GM21528 (cell line): ENCODE results near the gene PGGHG.
"Not testable (repeated sequence)": the region's sequence is repeated elsewhere in the genome, so short reads cannot be mapped to it uniquely, and the experiment has no call there.

Experiments used
- ATAC-seq: cut with Tn5 transposase; IDR thresholded peaks from one replicate; pipeline ENCODE4 v1.9.1; 2021; ENCODE audit warnings: mild to moderate bottlenecking, moderate library complexity; ENCODE audit not compliant: unreplicated experiment, low FRiP score

PGGHG gene

GRCh38 chr11:284105-285020 lies 4.6 kb upstream of the PGGHG start:
- ATAC-seq, result no peak

DNA sequence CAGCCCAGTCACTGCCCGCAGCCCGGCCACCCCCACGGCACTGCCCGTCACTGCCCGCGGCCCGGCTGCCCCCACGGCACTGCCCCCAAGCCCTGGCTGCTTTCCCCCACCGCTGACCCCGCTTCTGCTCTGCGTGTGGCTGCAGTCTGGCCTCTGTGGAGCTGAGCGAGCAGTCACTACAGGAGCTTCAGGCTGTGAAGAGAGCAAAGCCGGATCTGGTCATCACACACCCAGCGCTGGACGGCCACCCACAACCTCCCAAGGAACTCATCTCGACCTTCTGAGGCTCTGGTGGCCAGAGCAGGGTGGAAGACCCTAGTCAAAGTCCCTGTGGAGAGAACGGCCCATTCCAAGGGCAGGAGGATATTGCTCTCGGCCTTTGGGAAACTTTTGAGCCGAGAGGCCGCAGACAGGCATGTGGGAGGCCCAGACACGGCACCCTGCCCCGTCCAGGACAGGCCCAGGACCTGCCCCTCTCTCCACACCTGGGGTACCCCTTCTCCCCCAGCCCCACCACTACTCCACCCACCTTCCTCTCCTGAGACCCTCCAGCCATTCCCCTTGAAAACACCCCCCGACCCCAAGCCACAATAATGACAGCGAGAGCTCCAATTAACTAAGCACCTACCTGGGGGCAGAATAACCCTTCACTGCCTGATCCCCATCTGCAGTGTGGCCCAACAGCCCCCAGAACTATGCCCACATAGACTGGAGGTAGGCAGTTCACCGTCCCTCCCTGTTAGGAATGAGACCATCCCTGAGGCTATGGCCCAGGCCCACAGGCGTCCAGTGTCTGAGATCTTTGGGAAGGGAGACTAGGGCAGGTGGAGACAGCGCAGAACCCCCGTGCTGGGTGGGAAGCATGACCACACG lies 3.7 kb upstream of the PGGHG start:
- no peak for ATAC-seq

GRCh38 chr11:285894-286220 lies 3.1 kb upstream of the PGGHG start:
- no peak for ATAC-seq

DNA sequence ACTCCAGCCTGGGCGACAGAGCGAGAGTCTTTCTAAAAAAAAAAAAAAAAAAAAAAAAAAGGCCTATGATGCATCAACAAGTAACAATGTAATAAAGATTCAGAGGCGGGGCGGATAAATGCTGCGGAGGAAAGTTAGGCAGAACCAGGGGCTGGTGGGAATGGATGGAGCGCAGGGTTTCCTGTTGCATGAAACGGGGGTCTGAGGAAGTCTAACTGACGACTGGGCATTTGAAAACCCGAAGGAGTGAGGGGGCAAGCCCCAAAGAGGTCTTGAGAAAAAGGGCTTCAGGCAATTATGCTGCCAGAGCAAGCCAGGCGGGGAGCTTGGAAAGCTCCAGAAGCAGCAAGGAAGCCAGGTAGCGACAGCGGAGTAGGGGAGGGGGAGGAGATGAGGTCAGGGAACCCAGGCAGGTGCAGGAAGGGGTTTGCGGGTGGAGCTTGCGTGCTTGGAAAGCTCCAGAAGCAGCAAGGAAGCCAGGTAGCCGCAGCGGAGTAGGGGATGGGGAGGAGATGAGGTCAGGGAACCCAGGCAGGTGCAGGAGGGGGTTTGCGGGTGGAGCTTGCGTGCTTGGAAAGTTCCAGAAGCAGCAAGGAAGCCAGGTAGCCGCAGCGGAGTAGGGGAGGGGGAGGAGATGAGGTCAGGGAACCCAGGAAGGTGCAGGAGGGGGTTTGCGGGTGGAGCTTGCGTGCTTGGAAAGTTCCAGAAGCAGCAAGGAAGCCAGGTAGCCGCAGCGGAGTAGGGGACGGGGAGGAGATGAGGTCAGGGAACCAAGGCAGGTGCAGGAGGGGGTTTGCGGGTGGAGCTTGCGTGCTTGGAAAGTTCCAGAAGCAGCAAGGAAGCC lies 1.7 kb upstream of the PGGHG start:
- not testable (repeated sequence) for ATAC-seq

- no peak for ATAC-seq
Measured at GRCh38 chr11:287821-288477, 977 bp upstream of the PGGHG start.

GRCh38 chr11:289398-289711 lies 429 bp downstream of the PGGHG start:
- no peak for ATAC-seq

- no peak for ATAC-seq
Measured at GRCh38 chr11:289712-290620, 1.0 kb downstream of the PGGHG start.

DNA sequence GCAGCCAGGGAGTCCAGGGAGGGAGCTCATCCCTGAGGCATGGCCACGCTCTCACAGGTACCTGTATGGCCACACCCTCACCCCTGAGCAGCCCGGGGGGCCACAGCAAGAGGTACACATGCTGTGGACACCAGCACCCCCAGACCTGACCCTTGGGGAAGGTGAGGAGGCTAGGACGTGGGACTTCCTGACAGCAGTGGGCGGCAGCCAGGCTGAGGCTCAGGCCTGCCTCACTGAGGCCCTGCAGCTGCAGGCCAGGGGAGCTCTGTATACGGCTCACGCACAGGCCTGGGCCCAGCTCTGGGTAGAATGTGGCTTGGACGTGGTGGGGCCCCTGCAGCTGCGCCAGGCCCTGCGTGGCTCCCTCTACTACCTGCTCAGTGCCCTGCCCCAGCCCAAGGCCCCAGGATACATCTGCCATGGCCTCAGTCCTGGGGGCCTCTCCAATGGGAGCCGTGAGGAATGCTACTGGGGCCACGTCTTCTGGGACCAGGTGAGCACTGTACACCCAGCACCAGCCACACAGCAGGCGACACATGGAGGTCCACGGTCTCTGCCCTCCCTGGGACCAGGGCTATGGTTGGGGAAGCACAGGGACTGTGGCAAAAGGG lies 1.8 kb downstream of the PGGHG start:
- no peak for ATAC-seq

DNA sequence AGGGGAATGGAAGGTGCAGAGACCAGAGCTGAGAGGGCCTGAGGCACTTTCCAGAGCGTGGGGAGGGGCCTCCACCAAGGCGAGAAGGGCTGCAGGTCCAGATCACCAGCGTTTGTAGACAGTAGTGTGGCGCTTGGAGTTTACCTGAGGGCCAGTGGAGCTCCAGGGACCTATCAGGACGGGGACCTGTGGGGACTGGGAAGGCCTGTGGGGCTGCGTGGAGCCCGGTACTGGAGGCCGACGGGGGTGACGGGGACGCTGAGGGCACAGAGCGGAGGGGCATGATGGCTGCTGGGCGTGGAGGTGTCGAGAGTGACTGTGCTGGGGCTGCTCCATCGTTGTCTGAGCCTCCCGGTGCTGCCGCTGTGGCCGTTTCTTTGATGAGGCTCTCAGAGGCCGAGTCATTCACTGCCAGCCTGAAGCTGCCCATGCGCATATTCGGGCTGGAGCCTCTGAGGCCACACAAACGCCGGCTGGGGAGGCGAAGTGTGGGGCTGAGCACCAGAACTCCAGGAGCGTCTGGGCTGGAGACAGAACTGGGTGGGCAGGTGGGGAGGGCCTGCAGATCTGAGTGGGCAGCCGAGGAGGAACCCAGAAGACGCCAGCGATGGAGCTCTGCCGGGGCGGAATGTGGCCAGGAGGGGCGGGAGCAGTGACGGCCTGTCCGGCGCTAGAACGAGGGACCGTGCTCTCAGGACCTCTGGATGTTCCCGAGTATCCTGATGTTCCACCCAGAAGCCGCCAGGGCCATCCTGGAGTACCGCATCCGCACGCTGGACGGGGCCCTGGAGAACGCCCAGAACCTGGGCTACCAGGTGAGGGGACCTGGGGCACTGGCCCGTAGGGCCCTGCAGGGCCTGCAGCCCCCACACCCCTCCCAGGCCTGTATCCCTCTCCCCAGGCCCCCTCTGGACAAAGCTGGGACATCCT lies 2.6 kb downstream of the PGGHG start:
- no peak for ATAC-seq

DNA sequence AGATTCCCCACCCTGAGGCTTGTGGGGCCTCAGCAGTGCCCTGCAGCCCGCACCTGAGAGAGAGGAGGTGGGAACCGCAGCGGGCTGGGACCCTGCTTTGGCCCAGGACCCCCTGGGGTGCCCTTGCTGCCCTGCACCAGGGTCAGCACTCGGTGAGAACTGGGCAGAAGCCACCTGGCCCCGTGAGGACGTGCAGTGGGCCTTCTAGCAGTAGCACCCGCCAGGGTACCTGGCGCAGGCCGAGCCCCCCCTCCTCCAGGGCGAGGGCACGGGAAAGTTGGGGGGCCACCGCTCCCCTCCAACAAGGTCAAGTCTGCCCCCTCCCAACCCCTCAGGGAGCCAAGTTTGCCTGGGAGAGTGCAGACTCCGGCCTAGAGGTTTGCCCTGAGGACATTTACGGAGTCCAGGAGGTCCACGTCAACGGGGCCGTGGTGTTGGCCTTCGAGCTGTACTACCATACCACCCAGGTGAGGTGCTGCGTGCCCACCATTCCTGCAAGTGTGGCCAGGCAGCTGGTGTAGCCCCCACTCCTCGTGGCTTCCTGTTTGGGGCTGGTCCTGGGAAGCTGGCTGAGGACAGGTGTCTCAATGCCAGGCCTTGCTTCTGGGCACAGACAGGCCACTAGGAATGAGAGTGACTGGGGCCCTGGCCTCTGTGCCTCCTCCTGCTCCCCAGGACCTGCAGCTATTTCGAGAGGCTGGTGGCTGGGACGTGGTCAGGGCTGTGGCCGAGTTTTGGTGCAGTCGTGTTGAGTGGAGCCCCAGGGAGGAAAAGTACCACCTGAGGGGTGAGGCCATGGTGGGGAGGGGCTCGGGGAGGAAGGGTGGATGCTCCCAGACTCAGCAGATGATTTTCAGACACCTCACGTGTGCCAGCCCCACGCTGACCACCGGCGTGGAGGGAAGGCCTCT lies 3.5 kb downstream of the PGGHG start:
- no peak for ATAC-seq

GRCh38 chr11:293271-293851 lies 4.4 kb downstream of the PGGHG start:
- ATAC-seq, result no peak

GRCh38 chr11:293852-294661 lies 5.1 kb downstream of the PGGHG start:
- no peak for ATAC-seq

GRCh38 chr11:294780-295179 lies 5.9 kb downstream of the PGGHG start:
- no peak for ATAC-seq

GRCh38 chr11:295351-296170 lies 6.6 kb downstream of the PGGHG start:
- ATAC-seq, result no peak
